ENCODE results near the gene PIEZO1. TPM values are rescaled to one million over a fixed set of nuclear protein-coding genes. Genes with fewer than 3 reads are reported as not detected.
"Not testable (repeated sequence)": the region's sequence is repeated elsewhere in the genome, so short reads cannot be mapped to it uniquely, and the experiment has no call there.

The PIEZO1 gene
- 92.7 TPM for total RNA-seq

- peak; percentile 81 for DNase-seq
Observed at GRCh38 chr16:88785106-88785924, at the start of gene PIEZO1. TSS of gene PIEZO1 (minus strand) at chr16:88785220. CDS start at chr16:88784964, 256 bp downstream.

- DNase-seq, result no peak
Observed at GRCh38 chr16:88834670-88835069, 49.6 kb upstream of the PIEZO1 start.

GRCh38 chr16:88833086-88833485 is 48.1 kb upstream of the PIEZO1 start:
- DNase-seq, result no peak

GRCh38 chr16:88831838-88832237 is 46.8 kb upstream of the PIEZO1 start:
- no peak for DNase-seq

GRCh38 chr16:88830783-88831182 is 45.8 kb upstream of the PIEZO1 start:
- DNase-seq, result no peak

GRCh38 chr16:88830258-88830657 is 45.2 kb upstream of the PIEZO1 start:
- no peak for DNase-seq

- DNase-seq, result no peak
Observed at GRCh38 chr16:88828711-88829110, 43.7 kb upstream of the PIEZO1 start.

GRCh38 chr16:88827727-88828126 is 42.7 kb upstream of the PIEZO1 start:
- DNase-seq, result no peak

- no peak for DNase-seq
Observed at GRCh38 chr16:88826070-88826840, 41.2 kb upstream of the PIEZO1 start.

- no peak for DNase-seq
Observed at GRCh38 chr16:88825146-88825545, 40.1 kb upstream of the PIEZO1 start.

- no peak for DNase-seq
Observed at GRCh38 chr16:88824256-88825077, 39.4 kb upstream of the PIEZO1 start.

- not testable (repeated sequence) for DNase-seq
Observed at GRCh38 chr16:88823646-88824045, 38.6 kb upstream of the PIEZO1 start.

- no peak for DNase-seq
Observed at GRCh38 chr16:88822281-88823040, 37.4 kb upstream of the PIEZO1 start.

- DNase-seq, result no peak
Observed at GRCh38 chr16:88821168-88821850, 36.3 kb upstream of the PIEZO1 start.

- no peak for DNase-seq
Observed at GRCh38 chr16:88820385-88821025, 35.5 kb upstream of the PIEZO1 start.

GRCh38 chr16:88819126-88819525 is 34.1 kb upstream of the PIEZO1 start:
- DNase-seq, result no peak

- no peak for DNase-seq
Observed at GRCh38 chr16:88818575-88818874, 33.5 kb upstream of the PIEZO1 start.

GRCh38 chr16:88817785-88818574 is 33.0 kb upstream of the PIEZO1 start:
- DNase-seq, result no peak

GRCh38 chr16:88816736-88817535 is 31.9 kb upstream of the PIEZO1 start:
- no peak for DNase-seq
